Spleen (tissue), 11 donors: ENCODE results near the gene DGKA. TPM values are rescaled to one million over a fixed set of nuclear protein-coding genes. Genes with fewer than 3 reads are reported as not detected.
A peak's percentile ranks its signal among the peaks of the same experiment; 100 is the strongest.

Experiments
- DNase-seq: peaks from one replicate; pipeline ENCODE4 v3.0.0-alpha.2; 2020
- H3K27ac ChIP-seq, 8 donors: fragments of 200-600 bp; sonication (generic) in 7 of 8; 1 replicate in 4 of 8; 2 replicates in 4 of 8; pipeline versions ENCODE4 v1.5.0 to v1.8.0; 2016 to 2021; ENCODE audit warnings: inconsistent platforms in 4 of 8, mild to moderate bottlenecking in 4 of 8, moderate library complexity in 1 of 8
- H3K27me3 ChIP-seq, 7 donors: fragments of 200-600 bp; sonication (generic) in 6 of 7; replicated peaks in 1 of 7; 1 replicate in 4 of 7; 2 replicates in 3 of 7; pipeline versions ENCODE4 v1.5.0 to v1.8.0; 2016 to 2021; ENCODE audit warnings: inconsistent platforms in 3 of 7, mild to moderate bottlenecking in 1 of 7
- H3K36me3 ChIP-seq, 6 donors: fragments of 200-600 bp; sonication (generic) in 5 of 6; 1 replicate in 4 of 6; 2 replicates in 2 of 6; pipeline versions ENCODE4 v1.5.0 to v1.8.0; 2016 to 2021; ENCODE audit warnings: inconsistent platforms in 2 of 6
- H3K4me1 ChIP-seq, 6 donors: fragments of 200-600 bp; sonication (generic) in 5 of 6; 1 replicate in 3 of 6; 2 replicates in 3 of 6; pipeline versions ENCODE4 v1.5.0 to v1.8.0; 2016 to 2021; ENCODE audit warnings: inconsistent platforms in 3 of 6
- H3K4me3 ChIP-seq, 8 donors: fragments of 200-600 bp; sonication (generic) in 7 of 8; 1 replicate in 4 of 8; 2 replicates in 4 of 8; pipeline versions ENCODE4 v1.5.0 to v1.8.0; 2016 to 2021; ENCODE audit warnings: inconsistent platforms in 4 of 8, mild to moderate bottlenecking in 4 of 8, moderate library complexity in 2 of 8
- H3K9me3 ChIP-seq, 8 donors: fragments of 200-600 bp; sonication (generic) in 7 of 8; 1 replicate in 4 of 8; 2 replicates in 4 of 8; pipeline versions ENCODE4 v1.5.0 to v1.8.0; 2016 to 2021; ENCODE audit warnings: inconsistent platforms in 4 of 8
- CTCF ChIP-seq, 11 experiments: fragments of 200-600 bp in 7 of 11; fragments of 450-650 bp in 4 of 11; sonication (generic) in 4 of 11; IDR thresholded peaks in 8 of 11; conservative IDR thresholded peaks in 3 of 11; 1 replicate in 7 of 11; 2 replicates in 4 of 11; pipeline versions ENCODE4 v1.4.0 to v1.8.0; 2016 to 2021; ENCODE audit warnings: antibody characterized with exemption in 11 of 11, inconsistent platforms in 4 of 11, mild to moderate bottlenecking in 1 of 11
- POLR2A ChIP-seq, 3 donors: fragments of 450-650 bp; IDR thresholded peaks; one replicate each; pipeline ENCODE4 v1.5.1; 2017; ENCODE audit warnings: antibody characterized with exemption in 3 of 3, mild to moderate bottlenecking in 1 of 3
- POLR2AphosphoS5 ChIP-seq, 3 donors: sonication (generic); formaldehyde crosslinking; IDR thresholded peaks; one replicate each; pipeline ENCODE4 v1.5.1; 2017; ENCODE audit warnings: antibody characterized with exemption in 3 of 3
- WGBS, 5 donors: extraction: QIAGEN DNeasy Blood & Tissue Kit in 3 of 5; methylation state at CpG; one replicate each; pipeline versions ENCODE4 v1.1.5 to v1.1.7; 2013 to 2018; 5-methylcytosine and 5-hydroxymethylcytosine counted together
- intact Hi-C: fragments of 100-400 bp; cut with DNase I; formaldehyde crosslinking; loops from one replicate; pipeline ENCODE4 v1.15.0; 2023; ENCODE audit warnings: low total_unique reads
- polyA plus RNA-seq, 3 donors: library from polyadenylated mRNA; stranded (reverse); fragments of 200-250 nt; gene quantifications; one replicate each; pipeline ENCODE4 v1.2.1, GENCODE V29; 2013
- total RNA-seq, 7 donors: library from RNA; depleted of rRNA in 3 of 7; stranded (reverse); fragments of >200 nt in 3 of 7; fragmentation: NEBNext Ultra II Directional in 4 of 7; extraction: Animal tissue kit (Norgen Biotek cat#: 25700) in 4 of 7; gene quantifications; one replicate each; pipeline versions ENCODE4 v1.1.0 to v1.2.1, GENCODE V29; 2016 to 2021
- donor health status: healthy with polysubstance abuse.
- donor health status: DM: no; HTN: no; CAD: no; lungs with moderate emphysema.
- donor health status: DM: no; HTN: no; CAD: no.
- donor health status: Bipolar disorder and iron deficiency.
- donor health status: healthy.
- donor health status: DM: no; HTN: no; CAD: no.
- donor health status: DM: yes; HTN: yes; CAD: no.

The DGKA gene
- total and polyA plus RNA-seq, 10 donors = 73.8 to 261 (median 174) TPM

DNA sequence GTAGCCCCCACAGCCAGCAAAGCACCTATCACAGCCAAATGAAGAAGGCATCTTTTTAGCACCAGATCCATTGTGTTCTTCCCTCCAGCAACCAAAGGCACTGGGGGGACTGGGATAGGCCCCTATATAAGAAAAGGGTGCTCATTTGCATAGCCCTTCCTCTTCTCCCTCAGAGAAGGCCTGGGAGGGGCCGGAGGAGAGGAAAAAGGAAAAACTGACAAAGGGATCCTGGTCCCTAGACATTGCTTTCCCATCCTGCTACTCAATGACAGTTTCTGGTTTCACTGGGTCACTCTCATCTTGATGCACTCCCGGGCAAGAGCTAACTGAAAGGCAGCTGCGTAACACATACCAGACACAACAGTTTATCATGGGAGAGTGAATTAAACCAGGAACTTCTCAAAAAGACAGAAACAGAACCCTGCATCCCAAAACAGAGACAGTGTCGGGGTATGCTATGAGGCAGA lies 35.0 kb downstream of the DGKA start, which contains the start of gene PMEL:
PMEL (minus strand) TSS at position 102 of the 467 bp plus-strand sequence; CDS start at position 71, 31 bp downstream.
- Histone ChIP-seq H3K9me3 (no peaks in the 10 kb centered on the region), H3K27me3 (no peaks in the 10 kb centered on the region), H3K27ac (peak within 1 kb of the TSS; percentile 51 to 92 (median 88)), H3K4me3 (peak within 1 kb of the TSS; percentile 59 to 96 (median 76)), H3K4me1 (peaks cover 6 to 38% (median 25%) of the 10 kb centered on the region in 6 donors), H3K36me3 (peaks cover 0 to 27% (median 2%) of the 10 kb centered on the region in 6 donors)
- TF ChIP-seq POLR2AphosphoS5 (IDR thresholded peaks at IDR 0.05) (no peak), CTCF (IDR thresholded peaks at IDR 0.05 in 8 of 11, conservative IDR thresholded peaks at IDR 0.05 in 3 of 11) (no peak), POLR2A (IDR thresholded peaks at IDR 0.05) (no peak)
- intact Hi-C loops = no loop called here
- no peak for DNase-seq
- 6 to 25% (median 12%) methylated on average over 4 of the region's 4 CpGs for WGBS, 5 donors

- Histone ChIP-seq H3K4me1 (peaks cover 6 to 38% (median 25%) of the 10 kb centered on the region in 6 donors), H3K4me3 (peak within 1 kb of the TSS; percentile 59 to 96 (median 76)), H3K27me3 (no peaks in the 10 kb centered on the region), H3K27ac (peak within 1 kb of the TSS; percentile 51 to 92 (median 88)), H3K36me3 (peaks cover 0 to 34% (median 2%) of the 10 kb centered on the region in 6 donors), H3K9me3 (no peaks in the 10 kb centered on the region)
- DNase-seq = peak; percentile 95
- WGBS, 5 donors = 0 to 1% (median 0%) methylated on average over 43 to 45 of the region's 45 CpGs
- TF ChIP-seq POLR2AphosphoS5 (IDR thresholded peaks at IDR 0.05) = peak; percentile 85 to 92 (median 90)
- TF ChIP-seq POLR2A (IDR thresholded peaks at IDR 0.05) = peak in 1 of 3 donors; percentile 16
- TF ChIP-seq CTCF (IDR thresholded peaks at IDR 0.05 in 8 of 11, conservative IDR thresholded peaks at IDR 0.05 in 3 of 11) = no peak
- intact Hi-C loops = no loop called here
Observed at GRCh38 chr12:55966408-55967281, 35.7 kb downstream of the DGKA start, which contains the start of gene CDK2. CDK2 (plus strand) TSS chr12:55966830; CDS start chr12:55967009, 179 bp downstream.

- H3K4me3 ChIP-seq = no peak overlapping the region
- 79 to 89% (median 83%) methylated on average over 4 of the region's 4 CpGs for WGBS, 5 donors
- peaks cover 0 to 37% (median 2%) of the 10 kb centered on the region in 6 donors for H3K36me3 ChIP-seq
- TF ChIP-seq CTCF (IDR thresholded peaks at IDR 0.05 in 8 of 11, conservative IDR thresholded peaks at IDR 0.05 in 3 of 11) (no peak), POLR2A (IDR thresholded peaks at IDR 0.05) (no peak), POLR2AphosphoS5 (IDR thresholded peaks at IDR 0.05) (no peak)
- H3K27ac ChIP-seq = no peak overlapping the region
- intact Hi-C loops = no loop called here
- no peak for DNase-seq
- H3K27me3 ChIP-seq = no peaks in the 10 kb centered on the region
- H3K4me1 ChIP-seq = peaks cover 12 to 54% (median 37%) of the 10 kb centered on the region in 6 donors
- no peaks in the 10 kb centered on the region for H3K9me3 ChIP-seq
Observed at GRCh38 chr12:55969356-55969755, 38.4 kb downstream of the DGKA start.

DNA sequence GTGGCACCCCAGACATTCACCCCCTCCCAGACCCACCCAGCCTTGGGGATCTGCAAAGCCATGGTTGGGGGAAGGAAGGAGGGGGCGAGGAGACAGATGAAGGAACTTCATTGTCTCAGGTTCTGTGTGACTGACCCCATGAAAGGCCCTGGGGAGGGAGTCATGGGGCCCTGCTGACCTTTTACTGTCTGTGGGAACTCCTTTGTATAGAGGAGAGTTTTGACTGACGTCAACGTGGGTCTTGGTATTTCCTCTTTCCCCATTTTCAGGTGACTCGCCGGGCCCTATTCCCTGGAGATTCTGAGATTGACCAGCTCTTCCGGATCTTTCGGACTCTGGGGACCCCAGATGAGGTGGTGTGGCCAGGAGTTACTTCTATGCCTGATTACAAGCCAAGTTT lies 39.8 kb downstream of the DGKA start:
- Histone ChIP-seq H3K4me3 (no peak overlapping the region), H3K27ac (no peak overlapping the region), H3K9me3 (no peaks in the 10 kb centered on the region), H3K4me1 (peaks cover 24 to 65% (median 49%) of the 10 kb centered on the region in 6 donors), H3K36me3 (peaks cover 0 to 38% (median 2%) of the 10 kb centered on the region in 6 donors), H3K27me3 (no peaks in the 10 kb centered on the region)
- 78 to 92% (median 82%) methylated on average over 7 of the region's 7 CpGs for WGBS, 5 donors
- no peak for TF ChIP-seq CTCF (IDR thresholded peaks at IDR 0.05 in 8 of 11, conservative IDR thresholded peaks at IDR 0.05 in 3 of 11)
- TF ChIP-seq POLR2AphosphoS5 (IDR thresholded peaks at IDR 0.05) = no peak
- no peak for TF ChIP-seq POLR2A (IDR thresholded peaks at IDR 0.05)
- DNase-seq = no peak
- intact Hi-C loops = no loop called here
